Tibial nerve (tissue), 4 donors: ENCODE measurements around the gene DUOXA2.

ENCODE experiments used
- CTCF ChIP-seq, 5 experiments: fragments of 200-600 bp in 3 of 5; fragments of 450-650 bp in 2 of 5; sonication (generic) in 3 of 5; IDR thresholded peaks; one replicate each; pipeline ENCODE4 v1.5.1; 2016 to 2019; ENCODE audit warnings: antibody characterized with exemption in 5 of 5, mild to moderate bottlenecking in 3 of 5, moderate library complexity in 2 of 5
- EP300 ChIP-seq, 2 donors: sonication (generic); formaldehyde crosslinking; IDR thresholded peaks; one replicate each; pipeline ENCODE4 v1.6.1; 2017; ENCODE audit warnings: antibody characterized with exemption in 2 of 2, mild to moderate bottlenecking in 1 of 2
- POLR2A ChIP-seq, 2 donors: fragments of 450-650 bp; IDR thresholded peaks; one replicate each; pipeline ENCODE4 v1.6.1; 2017; ENCODE audit warnings: antibody characterized with exemption in 2 of 2, mild to moderate bottlenecking in 2 of 2, moderate library complexity in 2 of 2

- TF ChIP-seq CTCF (IDR thresholded peaks at IDR 0.05) (no peak), POLR2A (IDR thresholded peaks at IDR 0.05) (no peak), EP300 (IDR thresholded peaks at IDR 0.05) (no peak)
Observed at GRCh38 chr15:45093013-45093412, 21.1 kb upstream of the DUOXA2 start.
